Left cardiac atrium (tissue), 2 donors: ENCODE results near the gene KIAA1143. TPM values are rescaled to one million over a fixed set of nuclear protein-coding genes. Genes with fewer than 3 reads are reported as not detected.

Experiments
- total RNA-seq, 2 donors: library from RNA; stranded (reverse); fragmentation: NEBNext Ultra II Directional; extraction: Animal tissue kit (Norgen Biotek cat#: 25700); gene quantifications; one replicate each; pipeline ENCODE4 v1.2.1, GENCODE V29; 2021
- donor health status: DM: no; HTN: yes; CAD: no; lungs with severe emphysema.
- donor health status: DM: yes; HTN: yes; CAD: no.

Gene KIAA1143
- total RNA-seq, 2 donors from 2014 or later = 26.2 to 27.0 TPM

Other genes with a start within 250 kb of the KIAA1143 start
- gene ZKSCAN7, start 206.4 kb downstream of the KIAA1143 start, total RNA-seq = 1 to 10 TPM; 2.8 TPM
- 1 to 10 TPM; 1.8 to 2.5 TPM for gene ZNF660, start 176.7 kb downstream of the KIAA1143 start, total RNA-seq
- gene ZNF197, start 136.6 kb downstream of the KIAA1143 start, total RNA-seq = 10 to 100 TPM; 10.7 to 13.1 TPM
- gene ZNF35, start 112.9 kb downstream of the KIAA1143 start, total RNA-seq = 10 to 100 TPM in 1 of 2 donors, 1 to 10 TPM in 1; 4.9 to 13.5 TPM
- gene ZNF502, start 49.0 kb downstream of the KIAA1143 start, total RNA-seq = 1 to 10 TPM; 3.4 to 4.4 TPM
- 1 to 10 TPM; 4.0 to 5.0 TPM for gene ZNF501, start 32.0 kb downstream of the KIAA1143 start, total RNA-seq
- 1 to 10 TPM in 1 of 2 donors, under 1 TPM in 1; 0.34 to 1.4 TPM for gene KIF15, start 175 bp upstream of the KIAA1143 start, total RNA-seq
- gene TMEM42, start 100.3 kb upstream of the KIAA1143 start, total RNA-seq = 10 to 100 TPM in 1 of 2 donors, 1 to 10 TPM in 1; 7.4 to 10.4 TPM
- not detected for gene TGM4, start 113.0 kb upstream of the KIAA1143 start, total RNA-seq
- 10 to 100 TPM; 42.7 to 45.5 TPM for gene ZDHHC3, start 214.6 kb upstream of the KIAA1143 start, total RNA-seq
- gene EXOSC7, start 214.6 kb upstream of the KIAA1143 start, total RNA-seq = 10 to 100 TPM; 21.0 to 32.1 TPM